Measurements from ENCODE around the gene RANBP3.
A peak's percentile ranks its signal among the peaks of the same experiment; 100 is the strongest.

RANBP3 gene

DNA sequence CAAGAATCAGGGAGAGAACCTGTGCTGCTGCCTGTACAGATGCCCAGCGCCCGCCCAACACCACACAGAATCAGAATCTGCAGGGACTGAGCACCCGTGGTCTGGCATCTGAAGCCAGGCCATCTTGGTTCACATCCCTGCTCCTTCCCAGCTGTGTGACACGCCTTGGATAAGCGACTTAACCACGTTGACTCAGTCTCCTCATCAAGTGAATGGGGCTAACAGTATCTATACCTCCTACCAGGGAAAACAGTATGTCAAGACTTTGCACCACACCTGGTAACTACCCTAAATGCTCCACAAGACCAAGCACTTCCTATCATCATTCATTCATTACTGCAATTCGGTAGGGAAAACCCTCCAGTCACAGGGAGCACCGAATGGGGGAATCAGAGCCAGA is 1.2 kb downstream of the RANBP3 start:
- H3K9me3 Mint-ChIP-seq, result no peaks in the 10 kb centered on the region
- TF ChIP-seq, protein P1, sequence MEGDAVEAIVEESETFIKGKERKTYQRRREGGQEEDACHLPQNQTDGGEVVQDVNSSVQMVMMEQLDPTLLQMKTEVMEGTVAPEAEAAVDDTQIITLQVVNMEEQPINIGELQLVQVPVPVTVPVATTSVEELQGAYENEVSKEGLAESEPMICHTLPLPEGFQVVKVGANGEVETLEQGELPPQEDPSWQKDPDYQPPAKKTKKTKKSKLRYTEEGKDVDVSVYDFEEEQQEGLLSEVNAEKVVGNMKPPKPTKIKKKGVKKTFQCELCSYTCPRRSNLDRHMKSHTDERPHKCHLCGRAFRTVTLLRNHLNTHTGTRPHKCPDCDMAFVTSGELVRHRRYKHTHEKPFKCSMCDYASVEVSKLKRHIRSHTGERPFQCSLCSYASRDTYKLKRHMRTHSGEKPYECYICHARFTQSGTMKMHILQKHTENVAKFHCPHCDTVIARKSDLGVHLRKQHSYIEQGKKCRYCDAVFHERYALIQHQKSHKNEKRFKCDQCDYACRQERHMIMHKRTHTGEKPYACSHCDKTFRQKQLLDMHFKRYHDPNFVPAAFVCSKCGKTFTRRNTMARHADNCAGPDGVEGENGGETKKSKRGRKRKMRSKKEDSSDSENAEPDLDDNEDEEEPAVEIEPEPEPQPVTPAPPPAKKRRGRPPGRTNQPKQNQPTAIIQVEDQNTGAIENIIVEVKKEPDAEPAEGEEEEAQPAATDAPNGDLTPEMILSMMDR (IDR thresholded peaks at IDR 0.05; ENCODE audit: unreplicated experiment in 3 of 3), result no peak
- H3K4me3 Mint-ChIP-seq, result peak overlapping the region; percentile 93 to 100 (median 98)
- H3K27ac Mint-ChIP-seq, result peak overlapping the region; percentile 80 to 93 (median 90)
- peaks cover 56% of the 10 kb centered on the region for H3K4me1 Mint-ChIP-seq
- H3K36me3 Mint-ChIP-seq (ENCODE audit: low read depth), result peaks cover 23% of the 10 kb centered on the region
- H3K27me3 Mint-ChIP-seq (ENCODE audit: low read depth), result no peaks in the 10 kb centered on the region

DNA sequence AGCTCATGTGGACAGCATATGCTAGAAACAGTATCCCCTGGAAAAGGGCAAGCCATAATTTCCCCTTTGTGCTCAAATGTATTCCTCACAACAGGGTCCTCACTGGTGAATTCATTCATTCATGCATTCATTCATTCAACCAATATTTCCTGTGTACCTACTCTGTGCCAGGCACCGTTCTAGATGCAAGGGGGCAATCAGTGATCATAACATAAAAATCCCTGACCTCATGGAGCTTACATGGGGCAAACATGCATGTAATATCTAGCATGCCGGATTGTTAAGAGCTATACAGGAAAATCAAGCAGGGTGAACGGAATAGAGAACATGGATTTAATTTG is 2.6 kb downstream of the RANBP3 start:
- TF ChIP-seq, protein P1 (IDR thresholded peaks at IDR 0.05; ENCODE audit: unreplicated experiment in 3 of 3), result no peak
- H3K27ac Mint-ChIP-seq, result peak overlapping the region; percentile 9 to 79 (median 66)
- no peaks in the 10 kb centered on the region for H3K9me3 Mint-ChIP-seq
- peaks cover 23% of the 10 kb centered on the region for H3K36me3 Mint-ChIP-seq (ENCODE audit: low read depth)
- no peaks in the 10 kb centered on the region for H3K27me3 Mint-ChIP-seq (ENCODE audit: low read depth)
- H3K4me1 Mint-ChIP-seq, result peaks cover 59% of the 10 kb centered on the region
- peak overlapping the region; percentile 93 to 100 (median 98) for H3K4me3 Mint-ChIP-seq

DNA sequence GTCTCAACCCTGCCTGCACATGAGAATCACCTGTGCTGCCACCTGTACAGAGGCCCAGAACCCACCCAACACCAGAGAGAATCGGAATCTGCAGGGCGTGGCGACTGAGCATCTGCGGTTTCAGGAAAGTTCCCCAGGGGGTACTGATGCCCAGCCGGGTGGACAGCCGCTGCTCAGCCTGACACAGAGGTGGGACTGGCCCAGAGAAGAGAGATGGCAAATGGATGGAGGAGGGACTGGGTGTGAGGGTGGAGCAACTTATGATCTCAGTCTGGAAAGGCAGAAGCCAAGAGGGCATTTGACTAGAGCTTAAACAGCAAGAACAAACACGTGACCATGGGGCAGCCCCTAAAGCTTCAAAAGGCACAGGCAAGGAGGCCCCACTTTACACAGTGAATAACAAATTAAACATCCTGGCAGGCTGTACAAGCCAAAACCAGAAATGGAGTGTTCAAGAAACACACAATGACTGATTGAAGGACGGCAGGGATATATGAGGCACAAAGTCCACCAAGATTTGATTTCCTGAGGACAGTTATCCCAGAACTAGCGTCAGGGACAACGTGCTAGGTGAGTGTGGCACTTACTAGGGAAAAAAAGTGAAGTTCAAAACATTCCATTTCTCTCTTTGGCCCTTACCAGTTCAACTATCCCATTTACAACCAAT is 3.1 kb downstream of the RANBP3 start:
- peaks cover 23% of the 10 kb centered on the region for H3K36me3 Mint-ChIP-seq (ENCODE audit: low read depth)
- no peaks in the 10 kb centered on the region for H3K27me3 Mint-ChIP-seq (ENCODE audit: low read depth)
- peaks cover 54% of the 10 kb centered on the region for H3K4me1 Mint-ChIP-seq
- H3K4me3 Mint-ChIP-seq, result peak overlapping the region; percentile 85 to 98 (median 93)
- H3K27ac Mint-ChIP-seq, result peak overlapping the region; percentile 13 to 90 (median 64)
- TF ChIP-seq, protein P1 (IDR thresholded peaks at IDR 0.05; ENCODE audit: unreplicated experiment in 3 of 3), result no peak
- H3K9me3 Mint-ChIP-seq, result no peaks in the 10 kb centered on the region

DNA sequence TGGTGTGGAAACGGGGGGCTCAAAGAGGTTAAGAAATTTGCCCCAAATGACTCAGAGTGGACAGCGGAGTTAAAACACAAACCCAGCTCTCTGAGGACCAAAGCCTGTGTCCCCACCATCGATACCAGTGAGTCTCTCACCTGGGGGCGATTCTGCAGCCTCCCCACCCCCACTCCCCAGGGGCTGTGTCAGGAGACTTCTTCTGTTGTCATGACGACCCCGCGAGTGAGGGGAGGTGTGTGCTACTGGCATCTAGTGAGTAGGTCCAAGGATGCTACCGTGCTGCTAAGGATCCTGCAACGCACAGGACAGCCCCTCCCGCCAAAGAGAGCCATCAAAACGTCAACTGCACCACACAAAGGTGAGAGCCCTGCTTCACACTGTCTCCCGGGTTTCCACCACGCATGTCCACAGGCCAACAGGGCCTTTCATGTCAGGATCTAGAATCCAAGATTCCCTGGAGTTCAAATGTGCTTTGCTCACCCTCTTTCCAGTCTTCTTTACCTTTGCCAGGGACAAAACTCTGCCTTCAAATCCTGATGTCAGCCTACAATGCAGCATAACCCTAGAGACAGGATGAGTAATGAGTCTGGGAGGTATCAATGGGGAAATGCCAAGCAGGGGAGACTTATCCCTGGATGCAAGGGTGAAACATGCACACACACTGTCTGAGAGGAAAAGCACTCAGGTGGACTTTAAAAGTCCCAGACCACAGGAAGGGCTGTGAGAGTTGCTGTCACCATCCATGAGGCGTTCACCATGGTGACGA is 3.9 kb downstream of the RANBP3 start:
- peaks cover 23% of the 10 kb centered on the region for H3K36me3 Mint-ChIP-seq (ENCODE audit: low read depth)
- H3K27ac Mint-ChIP-seq, result peak overlapping the region in 2 of 3 experiments; percentile 36 to 64
- peak overlapping the region; percentile 85 to 98 (median 93) for H3K4me3 Mint-ChIP-seq
- H3K4me1 Mint-ChIP-seq, result peaks cover 49% of the 10 kb centered on the region
- TF ChIP-seq, protein P1 (IDR thresholded peaks at IDR 0.05; ENCODE audit: unreplicated experiment in 3 of 3), result no peak
- H3K27me3 Mint-ChIP-seq (ENCODE audit: low read depth), result no peaks in the 10 kb centered on the region
- H3K9me3 Mint-ChIP-seq, result no peaks in the 10 kb centered on the region

DNA sequence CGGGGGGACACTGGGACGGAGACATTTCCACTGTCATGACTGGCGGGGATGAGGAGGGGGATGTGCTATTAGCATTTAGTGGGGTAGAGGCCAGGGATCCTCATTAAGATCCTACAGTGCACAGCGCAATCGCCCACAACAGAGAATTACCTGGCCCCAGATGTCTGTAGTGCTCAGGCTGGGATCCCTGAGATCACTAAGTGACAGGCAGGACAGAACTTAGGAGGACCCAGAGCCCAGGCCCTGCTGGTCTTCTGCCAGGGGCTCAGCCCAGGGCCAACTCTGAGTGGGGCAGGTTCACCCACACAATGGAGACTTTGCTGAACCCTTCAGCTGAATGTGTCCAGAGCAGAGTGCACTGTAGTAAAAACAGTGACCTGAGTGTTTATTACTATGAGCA is 4.6 kb downstream of the RANBP3 start:
- peaks cover 23% of the 10 kb centered on the region for H3K36me3 Mint-ChIP-seq (ENCODE audit: low read depth)
- no peak overlapping the region for H3K27ac Mint-ChIP-seq
- H3K9me3 Mint-ChIP-seq, result no peaks in the 10 kb centered on the region
- H3K4me1 Mint-ChIP-seq, result peaks cover 53% of the 10 kb centered on the region
- H3K27me3 Mint-ChIP-seq (ENCODE audit: low read depth), result no peaks in the 10 kb centered on the region
- H3K4me3 Mint-ChIP-seq, result peak overlapping the region in 1 of 3 experiments; percentile 56
- TF ChIP-seq, protein P1 (IDR thresholded peaks at IDR 0.05; ENCODE audit: unreplicated experiment in 3 of 3), result no peak

All from nephron (organoid).